Keratinocyte (primary cell): Measurements from ENCODE around the gene MSANTD3. TPM values are rescaled to one million over a fixed set of nuclear protein-coding genes. Genes with fewer than 3 reads are reported as not detected.

Experiments used
- DNase-seq: peaks from one replicate; pipeline ENCODE4 v3.0.0-alpha.2; 2011; ENCODE audit warnings: low read depth, missing footprints, low spot score
- FAIRE-seq: peaks from 2 replicates; lab custom pipeline; 2011; peaks lifted over from hg19 to GRCh38; lab: Jason Lieb, UNC
- H2AFZ ChIP-seq: 2 replicates; pipeline ENCODE4 v1.6.0; 2012; ENCODE audit warnings: low read length, control low read depth, inconsistent platforms; ENCODE audit not compliant: control insufficient read depth
- H3K27ac ChIP-seq: 2 replicates; pipeline ENCODE4 v1.5.1; 2011; ENCODE audit warnings: low read length; ENCODE audit not compliant: control insufficient read depth, insufficient read depth
- H3K27me3 ChIP-seq: 3 replicates; pipeline ENCODE4 v1.6.0; 2011; ENCODE audit warnings: low read length; ENCODE audit not compliant: control insufficient read depth, insufficient read depth; ENCODE audit errors: extremely low read depth
- H3K36me3 ChIP-seq, 2 experiments: 2 replicates in 1 of 2; 3 replicates in 1 of 2; pipeline ENCODE4 v1.5.1; 2011; ENCODE audit warnings: low read length in 2 of 2, mild to moderate bottlenecking in 1 of 2; ENCODE audit not compliant: control insufficient read depth in 2 of 2, insufficient read depth in 2 of 2; ENCODE audit errors: extremely low read depth in 1 of 2
- H3K4me1 ChIP-seq: 3 replicates; pipeline ENCODE4 v1.5.1; 2011; ENCODE audit warnings: low read length; ENCODE audit not compliant: control insufficient read depth, insufficient read depth; ENCODE audit errors: extremely low read depth
- H3K4me2 ChIP-seq: 3 replicates; pipeline ENCODE4 v1.6.0; 2011; ENCODE audit warnings: low read depth, low read length; ENCODE audit not compliant: control insufficient read depth, insufficient read depth; ENCODE audit errors: extremely low read depth
- H3K4me3 ChIP-seq, 3 experiments: fragments of 200-600 bp in 1 of 3; sonication (generic) in 1 of 3; 2 replicates in 2 of 3; 3 replicates in 1 of 3; pipeline ENCODE4 v1.5.1; 2011 to 2016; ENCODE audit warnings: low read length in 3 of 3, mild to moderate bottlenecking in 3 of 3, control low read depth in 2 of 3, inconsistent platforms in 1 of 3, low read depth in 1 of 3, mixed read lengths in 1 of 3, mixed run types in 1 of 3, moderate library complexity in 1 of 3; ENCODE audit not compliant: control insufficient read depth in 2 of 3, insufficient read depth in 2 of 3; ENCODE audit errors: extremely low read depth in 1 of 3
- H3K79me2 ChIP-seq: 2 replicates; pipeline ENCODE4 v1.6.0; 2012; ENCODE audit warnings: low read length; ENCODE audit not compliant: control insufficient read depth, insufficient read depth
- H3K9ac ChIP-seq: 3 replicates; pipeline ENCODE4 v1.6.0; 2011; ENCODE audit warnings: low read length; ENCODE audit not compliant: control insufficient read depth, insufficient read depth; ENCODE audit errors: extremely low read depth
- H3K9me1 ChIP-seq: 3 replicates; pipeline ENCODE4 v1.6.0; 2011; ENCODE audit warnings: low read length; ENCODE audit not compliant: control insufficient read depth, insufficient read depth; ENCODE audit errors: extremely low read depth
- H3K9me3 ChIP-seq: 2 replicates; pipeline ENCODE4 v1.5.1; 2012; ENCODE audit warnings: low read depth, low read length; ENCODE audit not compliant: control insufficient read depth
- H4K20me1 ChIP-seq: 3 replicates; pipeline ENCODE4 v1.6.0; 2011; ENCODE audit warnings: low read length; ENCODE audit not compliant: control insufficient read depth, insufficient read depth; ENCODE audit errors: extremely low read depth
- EZH2 ChIP-seq: IDR thresholded peaks from one replicate; pipeline ENCODE4 v1.6.1; 2012; ENCODE audit warnings: inconsistent platforms, mild to moderate bottlenecking, low read length, moderate library complexity
- dilution Hi-C: fragments of 300-500 bp; cut with MboI; formaldehyde crosslinking; loops from one replicate; pipeline ENCODE4 v1.7.0; 2020; ENCODE audit warnings: low sequenced_read_pairs; ENCODE audit not compliant: extremely low pct_ligation_motif_present
- polyA plus RNA-seq, 5 experiments: library from polyadenylated mRNA; depleted of rRNA in 3 of 5; stranded (reverse) in 3 of 5; stranded (forward) in 1 of 5; unstranded in 1 of 5; fragments of >200 nt; gene quantifications; 1 replicate in 1 of 5; 2 replicates in 3 of 5; 3 replicates in 1 of 5; pipeline versions ENCODE4 v1.2.1 to v1.2.3, GENCODE V29; 2011 to 2012; ENCODE audit warnings: missing spikeins in 2 of 5, low read depth in 1 of 5, low replicate concordance in 1 of 5
- TF ChIP-seq, protein P1 (sequence below), 3 experiments: IDR thresholded peaks in 1 of 3; conservative IDR thresholded peaks in 1 of 3; optimal IDR thresholded peaks in 1 of 3; 2 replicates in 2 of 3; 3 replicates in 1 of 3; pipeline versions ENCODE3 to v1.5.1; 2011; ENCODE audit warnings: low read length in 3 of 3, mild to moderate bottlenecking in 3 of 3, moderate library complexity in 2 of 3, control low read depth in 1 of 3, inconsistent platforms in 1 of 3; ENCODE audit not compliant: insufficient read depth in 2 of 3; ENCODE audit errors: extremely low read depth in 1 of 3

Gene MSANTD3
- polyA plus RNA-seq, 1 donor (not counting 4 experiments of a cell fraction or from before 2014, with no cell fraction given): 50.7 TPM

- H3K9me3 ChIP-seq: no peaks in the 10 kb centered on the region
- no peak for DNase-seq
- H3K9ac ChIP-seq: no peak overlapping the region
- no peak overlapping the region for H3K27ac ChIP-seq
- dilution Hi-C loops: no loop called here
- H4K20me1 ChIP-seq: no peaks in the 10 kb centered on the region
- no peaks in the 10 kb centered on the region for H3K9me1 ChIP-seq
- H3K4me3 ChIP-seq: no peak overlapping the region
- no peaks in the 10 kb centered on the region for H3K4me1 ChIP-seq
- no peaks in the 10 kb centered on the region for H3K27me3 ChIP-seq
- no peak overlapping the region for H3K4me2 ChIP-seq
- no peak overlapping the region for H2AFZ ChIP-seq
- no peaks in the 10 kb centered on the region for H3K79me2 ChIP-seq
- TF ChIP-seq, protein P1, sequence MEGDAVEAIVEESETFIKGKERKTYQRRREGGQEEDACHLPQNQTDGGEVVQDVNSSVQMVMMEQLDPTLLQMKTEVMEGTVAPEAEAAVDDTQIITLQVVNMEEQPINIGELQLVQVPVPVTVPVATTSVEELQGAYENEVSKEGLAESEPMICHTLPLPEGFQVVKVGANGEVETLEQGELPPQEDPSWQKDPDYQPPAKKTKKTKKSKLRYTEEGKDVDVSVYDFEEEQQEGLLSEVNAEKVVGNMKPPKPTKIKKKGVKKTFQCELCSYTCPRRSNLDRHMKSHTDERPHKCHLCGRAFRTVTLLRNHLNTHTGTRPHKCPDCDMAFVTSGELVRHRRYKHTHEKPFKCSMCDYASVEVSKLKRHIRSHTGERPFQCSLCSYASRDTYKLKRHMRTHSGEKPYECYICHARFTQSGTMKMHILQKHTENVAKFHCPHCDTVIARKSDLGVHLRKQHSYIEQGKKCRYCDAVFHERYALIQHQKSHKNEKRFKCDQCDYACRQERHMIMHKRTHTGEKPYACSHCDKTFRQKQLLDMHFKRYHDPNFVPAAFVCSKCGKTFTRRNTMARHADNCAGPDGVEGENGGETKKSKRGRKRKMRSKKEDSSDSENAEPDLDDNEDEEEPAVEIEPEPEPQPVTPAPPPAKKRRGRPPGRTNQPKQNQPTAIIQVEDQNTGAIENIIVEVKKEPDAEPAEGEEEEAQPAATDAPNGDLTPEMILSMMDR (optimal IDR thresholded peaks at IDR 0.05 in 1 of 3, IDR thresholded peaks at IDR 0.05 in 1 of 3, conservative IDR thresholded peaks at IDR 0.05 in 1 of 3; ENCODE audit: extremely low read depth in 1 of 3, insufficient read depth in 2 of 3, low read length in 3 of 3): no peak
- TF ChIP-seq EZH2: no peak
- no peak for FAIRE-seq
- no peaks in the 10 kb centered on the region for H3K36me3 ChIP-seq
Observed at GRCh38 chr9:100499866-100500265, 72.9 kb downstream of the MSANTD3 start.

Other genes starting within 250 kb of the MSANTD3 start
- gene TEX10, start 74.2 kb upstream of the MSANTD3 start, polyA plus RNA-seq: 31.3 to 50.7 TPM (median 32.9 TPM) in 3 replicates
- 0.06 TPM in 1 of 3 replicates, not detected in the others for gene TMEFF1, start 46.0 kb downstream of the MSANTD3 start, polyA plus RNA-seq
- gene CAVIN4, start 150.9 kb downstream of the MSANTD3 start, polyA plus RNA-seq: 0.10 to 0.18 TPM (median 0.18 TPM) in 3 replicates